Effector CD4-positive, alpha-beta T cell (primary cell): ENCODE results near the gene CCDC92.

Experiments
- DNase-seq: peaks from one replicate; pipeline ENCODE4 v3.0.0-alpha.2; 2020

CCDC92 gene

DNA sequence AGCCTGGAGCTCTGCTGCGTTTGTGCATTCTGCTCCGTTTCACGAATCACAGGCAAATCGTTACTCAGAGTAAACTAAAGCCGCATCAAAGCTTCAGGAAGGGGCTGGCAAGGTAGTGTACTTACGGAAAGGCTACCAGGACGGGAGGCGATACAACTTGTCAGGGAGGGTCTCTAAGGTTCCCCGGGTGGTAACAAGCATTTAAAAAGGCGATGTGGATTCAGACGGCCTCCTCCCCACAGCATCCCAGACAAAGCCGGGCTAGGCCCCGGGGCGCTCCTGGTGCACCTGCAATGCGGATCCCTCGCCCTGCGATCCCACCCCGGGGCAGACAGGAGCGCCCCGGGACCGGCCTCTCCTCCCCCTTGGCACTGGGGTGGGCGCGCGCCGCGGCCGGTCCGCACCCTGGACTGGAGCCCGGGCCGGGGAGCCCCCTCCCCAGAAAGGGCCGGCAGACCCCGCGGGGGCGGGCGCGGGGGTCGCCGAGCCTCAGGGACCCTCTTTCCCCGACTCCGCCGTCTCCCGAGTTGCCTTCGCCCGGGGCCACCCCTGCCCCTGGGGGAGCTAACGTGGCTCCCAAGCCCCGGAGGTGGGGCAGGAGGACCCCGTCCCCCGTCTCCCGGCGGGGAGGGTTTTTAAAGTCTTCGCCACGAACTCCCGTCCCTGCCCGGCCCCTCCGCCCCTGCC, 718 bp downstream of the CCDC92 start:
- DNase-seq: peak; percentile 21

DNA sequence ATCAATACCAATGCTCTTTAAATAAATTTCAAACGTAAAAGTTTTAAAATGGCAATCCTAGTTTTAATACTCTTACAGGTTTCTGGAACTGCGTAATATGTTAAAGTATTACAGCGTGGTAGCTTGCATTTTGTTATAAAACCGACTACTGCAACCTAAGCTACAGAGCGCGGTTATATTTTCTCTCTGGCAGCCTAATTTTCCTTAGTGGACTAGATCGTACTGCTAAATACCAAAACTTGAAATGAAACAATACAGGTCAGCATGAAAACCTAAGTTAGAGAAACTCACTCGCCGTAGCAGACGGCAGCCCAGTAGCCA, 1.2 kb downstream of the CCDC92 start:
- DNase-seq: no peak

DNA sequence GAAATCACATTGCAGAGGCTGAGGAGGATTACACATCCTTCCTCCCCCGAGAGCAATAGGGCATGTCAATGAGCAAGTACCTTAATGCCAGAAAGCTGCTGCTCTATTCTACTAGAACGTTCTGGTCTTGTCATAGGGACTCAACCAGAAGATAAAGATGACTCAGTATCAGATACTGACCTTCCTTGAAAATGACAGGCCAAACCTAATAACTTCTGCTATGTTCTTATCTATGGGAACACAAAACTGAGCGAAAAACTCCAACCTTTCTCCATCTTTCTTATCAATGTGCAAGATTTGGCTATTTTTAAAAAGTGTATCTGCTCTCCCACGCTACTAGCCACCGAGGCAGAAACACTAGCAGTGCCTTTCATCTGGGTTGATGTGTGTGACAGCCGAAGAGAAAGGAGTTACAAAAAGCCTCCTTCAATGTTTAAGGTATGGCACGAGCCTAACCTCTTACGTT, 5.5 kb downstream of the CCDC92 start:
- no peak for DNase-seq

DNA sequence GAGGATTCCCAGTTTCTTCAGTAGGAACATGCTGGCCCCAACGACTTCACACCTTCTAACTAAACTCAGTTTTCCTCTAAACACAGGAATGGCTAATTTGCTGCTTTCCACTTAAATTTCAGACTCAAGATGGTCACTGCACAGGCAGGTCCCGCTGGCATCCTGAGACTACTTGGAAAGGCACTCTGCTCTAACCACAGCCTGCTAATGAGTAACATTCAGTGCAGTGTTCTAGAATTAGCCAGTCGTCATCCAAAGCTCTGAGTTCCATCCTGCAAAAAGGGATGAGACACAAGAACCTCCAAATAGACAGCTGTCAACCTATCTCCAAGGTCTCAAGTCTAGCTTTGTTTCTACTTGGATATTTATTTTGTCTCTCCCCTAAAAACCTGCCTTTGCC, 6.0 kb downstream of the CCDC92 start:
- no peak for DNase-seq

DNA sequence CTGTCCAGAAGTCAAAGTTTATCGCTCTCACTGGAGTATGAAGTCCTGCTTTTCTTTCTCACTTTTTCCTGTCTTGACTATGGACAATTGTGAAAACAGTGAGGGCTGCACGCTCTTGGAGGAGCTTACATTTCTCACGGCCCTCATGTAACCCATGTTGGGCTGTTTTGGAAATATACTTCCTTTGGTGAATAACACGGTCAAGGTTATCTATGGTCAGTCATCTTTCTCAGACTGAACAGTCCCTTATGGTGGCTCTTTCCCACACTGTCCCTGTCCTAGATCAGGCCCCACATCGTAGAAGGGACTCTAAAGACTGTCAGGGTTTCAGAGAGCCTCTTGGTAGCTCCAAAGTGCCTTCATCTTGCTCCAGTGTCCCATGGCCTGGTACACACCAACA, 7.2 kb downstream of the CCDC92 start:
- DNase-seq: no peak

DNA sequence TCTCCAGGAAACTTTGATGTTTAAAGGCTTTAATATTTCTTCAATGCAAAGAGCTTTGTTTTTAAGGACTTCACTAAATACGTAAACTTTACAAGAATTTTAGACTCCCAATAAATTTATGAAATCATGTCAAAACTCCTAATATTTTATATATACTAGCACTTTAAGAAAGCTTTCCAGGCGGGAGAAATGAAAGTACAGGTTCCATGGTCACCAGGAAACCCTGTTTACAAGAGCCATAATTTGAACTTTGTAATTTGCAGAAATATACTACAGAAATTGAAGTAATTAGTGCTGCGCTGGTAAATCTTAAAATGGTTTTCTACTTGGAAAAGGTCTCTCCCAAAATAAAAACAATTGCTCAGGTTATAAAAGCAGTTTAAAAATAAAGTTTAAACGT, 8.8 kb downstream of the CCDC92 start:
- no peak for DNase-seq

DNA sequence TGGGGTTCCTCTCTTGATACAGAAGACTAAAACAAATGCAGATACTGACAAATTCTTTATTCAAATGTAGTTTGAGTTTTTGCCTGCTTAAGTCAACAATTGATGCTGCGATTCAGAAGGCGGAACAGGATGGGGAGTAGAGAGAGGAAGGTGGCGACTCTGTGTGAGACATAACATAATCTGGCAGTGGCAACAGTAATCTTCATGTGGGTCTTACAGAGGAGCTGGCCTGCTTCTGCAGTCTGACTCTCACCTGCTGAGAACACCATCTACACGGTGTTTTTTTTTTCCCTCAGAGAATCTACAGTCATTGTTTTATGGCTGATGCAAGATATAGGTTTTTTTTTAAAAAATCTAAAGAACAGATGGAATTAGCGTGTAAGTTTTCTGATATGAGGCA, 10.1 kb downstream of the CCDC92 start:
- no peak for DNase-seq

DNA sequence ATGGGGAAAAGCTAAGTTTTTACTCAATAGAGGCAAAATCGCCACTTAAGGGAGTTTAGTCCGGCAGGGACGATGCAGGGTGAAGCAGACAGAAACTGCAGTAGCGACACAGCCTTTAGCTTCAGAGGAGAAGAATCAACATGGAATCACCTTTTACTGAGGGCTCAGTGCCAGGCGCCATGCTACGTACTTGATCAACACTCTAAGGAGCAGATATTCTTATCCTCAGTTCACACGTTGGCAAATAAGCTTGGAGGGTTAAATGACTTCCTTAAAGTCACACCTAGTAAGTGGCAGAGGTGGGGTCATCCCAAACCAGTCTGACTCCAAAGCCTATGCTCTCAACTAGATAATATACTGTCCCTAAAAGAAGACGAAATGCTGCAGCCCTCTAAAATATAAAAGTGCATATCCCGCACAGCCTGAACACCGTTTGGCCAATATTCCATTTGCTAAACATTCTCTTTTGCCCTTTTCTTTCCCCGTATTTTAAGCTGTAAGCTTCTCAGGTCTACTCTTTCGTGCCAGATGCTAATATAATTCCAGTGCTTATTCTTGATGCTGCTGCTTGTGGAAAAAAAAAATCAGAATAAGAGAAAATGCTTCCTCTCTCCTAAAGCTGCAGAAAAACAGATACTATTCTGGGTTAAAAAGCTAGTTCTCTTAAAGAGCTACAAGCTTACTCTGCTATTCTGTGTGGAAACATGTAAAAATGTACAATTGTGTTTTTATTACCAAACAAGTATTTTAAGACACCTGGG, 10.9 kb downstream of the CCDC92 start:
- DNase-seq: no peak

DNA sequence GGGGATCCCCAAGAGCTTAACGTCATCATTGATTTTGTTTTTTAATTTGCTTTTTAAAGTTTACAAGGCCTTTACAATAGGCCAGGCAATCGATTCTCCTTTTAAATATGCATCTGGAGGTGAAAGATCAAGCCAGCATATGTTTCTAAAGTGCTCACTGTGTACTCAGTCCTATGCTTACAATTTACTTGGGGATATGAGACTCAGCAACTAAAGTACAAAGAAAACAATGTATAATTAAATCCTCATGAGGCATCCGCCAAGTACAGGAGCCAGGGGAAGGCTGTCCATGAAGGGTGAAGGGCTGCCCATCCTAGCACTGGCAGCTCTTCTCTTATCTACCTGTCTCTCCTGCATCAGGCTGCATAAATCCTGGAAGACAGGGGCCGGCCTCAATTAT, 11.8 kb downstream of the CCDC92 start:
- no peak for DNase-seq

DNA sequence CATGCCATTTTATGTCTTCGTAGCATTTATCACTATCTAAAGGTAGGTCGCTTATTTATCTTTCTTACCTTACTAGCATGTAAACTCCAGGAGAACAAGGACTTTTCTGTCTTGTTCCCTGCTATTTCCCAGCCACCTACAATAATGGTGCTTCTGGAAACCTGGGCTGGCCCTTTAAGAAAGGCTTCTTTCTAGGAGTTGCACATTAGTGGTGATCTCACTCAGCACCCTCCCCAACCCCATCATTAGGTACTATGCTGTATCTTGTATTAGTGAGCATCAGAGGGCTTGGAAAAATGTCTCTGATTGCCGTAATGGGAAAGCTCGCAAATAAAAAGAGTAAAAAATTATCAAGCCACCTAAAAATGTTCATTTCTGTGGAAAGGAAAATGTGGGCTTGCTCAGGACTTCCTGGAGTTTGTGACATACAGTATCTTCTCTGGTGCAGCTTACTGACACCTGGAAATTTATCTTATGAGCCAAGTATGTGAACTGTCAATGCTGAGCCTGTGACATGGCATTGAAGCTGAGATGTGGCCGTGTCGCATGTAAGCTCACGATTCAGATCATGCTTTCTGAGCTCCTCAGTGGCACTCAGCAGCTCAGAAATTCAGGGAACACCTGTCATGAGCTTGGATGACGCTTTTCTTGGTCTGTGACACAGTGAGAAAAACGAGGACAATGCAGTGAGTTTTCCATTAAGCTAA, 12.4 kb downstream of the CCDC92 start:
- no peak for DNase-seq

DNA sequence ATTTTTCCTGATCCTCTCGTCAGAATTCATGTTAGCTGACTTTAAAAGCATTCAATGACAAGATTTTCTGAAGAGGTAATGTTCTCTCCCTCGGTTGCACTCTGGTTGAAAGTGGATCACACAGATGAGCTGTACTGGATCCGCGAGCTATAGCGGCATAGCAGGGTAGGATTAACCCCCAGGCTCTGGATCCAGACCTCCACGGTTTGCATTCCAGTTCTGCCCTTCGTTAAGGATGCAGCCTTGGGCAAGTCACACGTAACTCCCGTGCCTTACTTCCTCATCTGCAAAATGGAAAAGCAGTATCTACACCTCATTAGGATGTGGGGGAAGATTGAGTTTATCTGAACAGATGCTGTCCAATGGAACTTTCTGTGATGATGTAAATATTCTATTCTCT, 13.8 kb downstream of the CCDC92 start:
- no peak for DNase-seq

DNA sequence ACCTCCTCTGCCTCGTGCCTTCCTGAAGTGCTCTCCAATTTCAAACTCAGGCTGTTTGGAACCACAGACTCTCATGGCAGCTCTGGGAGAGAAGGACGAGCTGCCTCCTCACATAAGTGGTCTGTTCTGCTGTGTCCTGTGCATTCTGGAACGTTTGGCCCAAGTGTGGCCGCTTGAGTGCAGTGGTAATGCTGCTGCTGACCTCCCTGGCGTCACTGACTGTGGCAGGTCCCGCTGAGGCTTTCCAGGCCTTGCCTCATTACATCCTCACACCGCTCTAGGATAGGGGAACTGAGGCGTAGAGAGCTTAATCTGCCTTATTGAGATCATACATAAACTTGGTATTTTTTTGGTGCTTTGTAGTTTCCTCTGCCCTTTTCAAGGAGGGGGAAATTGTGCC, 14.2 kb downstream of the CCDC92 start:
- DNase-seq: no peak

DNA sequence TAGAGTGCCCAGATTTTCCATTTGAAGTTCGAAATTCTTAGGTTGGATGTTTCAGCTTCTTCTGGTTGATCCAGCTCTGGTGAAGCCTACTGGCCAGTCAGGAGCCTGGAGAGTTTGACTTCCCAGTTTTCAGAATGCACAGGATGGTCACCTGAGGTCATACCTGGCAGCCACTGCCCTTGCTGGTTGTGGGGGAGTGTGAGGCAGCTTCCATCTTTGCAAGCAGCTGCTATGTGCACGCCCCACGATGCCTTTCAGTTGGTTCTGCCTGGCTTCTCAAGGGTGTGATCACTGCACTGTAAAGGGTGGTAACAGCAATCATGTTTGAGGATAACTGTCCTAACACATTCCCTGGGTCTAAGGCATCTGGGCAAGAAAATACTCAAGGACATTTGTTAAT, 15.4 kb downstream of the CCDC92 start:
- DNase-seq: no peak

DNA sequence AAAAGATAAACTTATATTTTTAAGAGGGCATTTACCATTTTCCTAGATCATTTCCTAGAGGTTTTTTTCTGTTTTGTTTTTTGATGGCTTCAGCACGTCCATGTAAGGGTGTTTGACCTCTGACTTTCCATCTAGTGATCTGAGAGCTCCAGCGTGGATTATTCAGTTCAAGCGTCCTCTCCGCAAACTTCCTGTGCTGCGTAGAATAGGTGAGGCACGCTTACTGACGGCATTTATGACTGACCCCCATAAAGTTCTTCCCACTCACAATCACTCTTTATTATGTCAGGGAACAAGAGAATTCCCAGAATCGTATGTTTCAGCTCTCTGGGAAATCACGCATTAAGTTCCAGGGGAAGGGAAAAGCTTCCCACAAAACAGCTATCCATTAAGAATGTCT, 16.4 kb downstream of the CCDC92 start:
- DNase-seq: no peak

DNA sequence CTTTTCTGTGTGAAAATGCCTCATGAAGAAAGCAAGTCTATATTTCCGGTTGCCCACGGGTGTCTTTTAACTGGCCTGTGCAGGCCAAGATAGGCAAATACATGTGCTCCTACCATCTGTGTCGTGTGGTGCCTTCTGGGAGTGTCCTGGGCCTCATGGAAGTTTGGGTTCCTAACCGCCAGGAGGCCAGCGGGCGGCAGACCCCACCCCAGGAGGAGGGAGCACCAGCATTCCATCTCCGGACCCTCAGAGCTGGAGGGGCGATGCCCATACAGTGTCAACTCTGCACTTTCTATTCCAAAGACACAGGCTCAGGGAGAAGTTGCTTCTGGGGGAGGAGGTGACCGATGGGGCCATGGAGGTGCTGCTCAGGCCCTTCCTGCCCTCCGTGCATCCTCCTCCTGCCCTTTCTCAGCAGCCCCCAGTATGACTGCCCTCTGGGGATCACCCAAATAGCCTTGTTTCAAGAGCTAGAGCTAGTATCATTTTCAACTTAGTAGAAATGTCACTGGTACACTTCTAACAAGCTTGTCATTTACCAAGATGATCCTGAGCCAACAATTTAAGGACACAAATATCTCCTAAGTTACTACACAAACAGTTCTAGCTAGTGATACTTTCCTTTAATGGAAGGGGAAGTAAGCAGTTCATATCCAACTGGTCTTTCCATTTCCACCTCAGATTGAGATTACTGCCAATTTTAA, 17.8 kb downstream of the CCDC92 start:
- DNase-seq: no peak

DNA sequence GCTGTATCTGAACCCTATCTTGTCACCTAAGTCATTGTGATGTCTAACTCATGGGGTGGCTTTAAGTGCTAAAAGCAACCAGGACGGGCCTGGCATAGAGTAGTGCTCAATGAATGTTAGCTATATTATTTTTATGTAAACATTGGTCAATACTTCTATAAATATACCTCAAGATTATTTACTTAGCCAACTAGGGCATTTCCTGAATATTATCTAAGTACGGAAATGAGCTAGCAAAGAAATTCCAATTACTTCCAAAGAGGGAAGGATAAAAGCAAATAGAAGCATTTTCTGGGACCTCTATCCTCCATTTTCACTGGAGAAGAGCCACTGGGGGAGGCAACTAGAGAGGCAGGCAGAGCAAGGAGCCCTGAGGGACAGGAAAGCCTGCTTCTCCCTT, 20.6 kb downstream of the CCDC92 start:
- no peak for DNase-seq

DNA sequence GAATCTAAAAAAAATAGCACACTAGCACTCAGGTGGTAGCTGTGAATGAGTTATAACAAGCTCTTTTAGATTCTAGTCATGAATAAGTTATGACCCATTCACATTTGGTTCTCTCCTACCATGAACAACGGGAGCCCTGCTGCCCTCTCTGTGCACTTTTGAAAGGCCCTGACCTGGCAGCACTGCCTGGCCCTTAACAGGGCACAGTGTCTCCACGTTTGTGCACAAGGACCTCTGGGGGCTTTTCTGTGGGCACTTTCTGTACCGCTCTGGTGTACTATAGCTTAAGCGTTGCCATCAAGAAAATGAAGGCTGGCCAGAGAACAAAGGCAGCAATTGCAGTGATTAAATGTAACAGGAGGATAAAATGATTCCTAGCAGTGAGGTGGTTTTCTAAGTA, 21.2 kb downstream of the CCDC92 start:
- DNase-seq: no peak

DNA sequence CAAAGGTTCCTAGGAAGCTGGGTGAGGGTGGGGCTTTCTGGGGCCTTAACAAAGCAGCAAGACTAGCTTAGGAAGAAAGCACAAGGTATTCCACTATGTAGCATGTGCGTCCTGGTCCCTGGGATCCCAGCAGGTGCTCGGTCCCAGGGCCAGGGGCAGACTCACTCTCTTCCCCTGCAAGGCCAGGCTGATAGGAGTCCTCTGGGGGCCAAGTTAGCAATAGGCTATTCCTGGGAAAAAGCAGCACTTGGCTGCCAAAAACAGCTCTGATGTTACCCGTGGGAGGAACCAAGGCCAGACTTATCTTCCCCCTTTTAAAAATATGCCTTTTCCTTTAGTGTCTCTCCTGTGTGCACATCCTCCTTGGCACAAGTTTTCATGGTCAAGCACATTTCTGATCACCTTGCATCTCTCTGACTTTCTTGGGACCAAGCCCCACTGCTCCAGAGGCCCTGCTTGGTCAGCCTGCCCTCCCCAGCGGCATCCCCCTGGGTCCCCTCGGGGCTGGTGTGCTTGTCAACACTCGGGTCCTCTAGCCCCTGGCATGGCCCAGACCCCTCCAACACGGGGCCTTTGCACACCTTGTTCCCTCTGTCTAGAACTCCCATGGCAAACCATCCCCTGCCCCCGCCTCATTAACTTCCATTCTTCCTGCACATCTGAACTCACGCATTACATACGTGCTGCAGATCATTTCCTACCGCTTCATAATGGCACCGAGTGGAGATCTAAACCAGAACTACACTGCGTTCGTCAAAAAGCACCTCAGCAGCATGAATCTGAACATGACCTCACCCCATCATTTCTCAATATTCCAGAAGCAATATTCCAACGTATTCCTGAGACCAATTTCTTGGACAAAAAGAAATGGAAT, 21.9 kb downstream of the CCDC92 start:
- no peak for DNase-seq

DNA sequence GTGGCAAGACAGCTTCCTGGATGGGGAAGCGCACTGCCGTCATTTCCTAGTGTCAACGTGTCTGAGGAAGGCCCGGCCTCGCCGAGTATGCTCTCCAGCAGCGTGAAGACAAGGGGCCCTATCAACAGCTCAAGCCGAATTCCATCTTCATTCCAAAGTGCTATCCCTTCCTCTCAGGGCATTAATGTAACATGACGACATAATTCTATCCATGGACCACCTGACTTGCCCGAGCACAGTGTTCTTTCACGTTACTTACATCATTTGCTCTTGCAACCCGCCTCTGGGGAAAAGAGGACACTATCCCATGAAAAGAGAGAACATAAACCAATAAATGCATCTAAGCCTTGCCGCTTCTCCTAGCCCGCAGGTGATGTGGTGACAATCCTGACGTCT, 22.9 kb downstream of the CCDC92 start:
- no peak for DNase-seq

DNA sequence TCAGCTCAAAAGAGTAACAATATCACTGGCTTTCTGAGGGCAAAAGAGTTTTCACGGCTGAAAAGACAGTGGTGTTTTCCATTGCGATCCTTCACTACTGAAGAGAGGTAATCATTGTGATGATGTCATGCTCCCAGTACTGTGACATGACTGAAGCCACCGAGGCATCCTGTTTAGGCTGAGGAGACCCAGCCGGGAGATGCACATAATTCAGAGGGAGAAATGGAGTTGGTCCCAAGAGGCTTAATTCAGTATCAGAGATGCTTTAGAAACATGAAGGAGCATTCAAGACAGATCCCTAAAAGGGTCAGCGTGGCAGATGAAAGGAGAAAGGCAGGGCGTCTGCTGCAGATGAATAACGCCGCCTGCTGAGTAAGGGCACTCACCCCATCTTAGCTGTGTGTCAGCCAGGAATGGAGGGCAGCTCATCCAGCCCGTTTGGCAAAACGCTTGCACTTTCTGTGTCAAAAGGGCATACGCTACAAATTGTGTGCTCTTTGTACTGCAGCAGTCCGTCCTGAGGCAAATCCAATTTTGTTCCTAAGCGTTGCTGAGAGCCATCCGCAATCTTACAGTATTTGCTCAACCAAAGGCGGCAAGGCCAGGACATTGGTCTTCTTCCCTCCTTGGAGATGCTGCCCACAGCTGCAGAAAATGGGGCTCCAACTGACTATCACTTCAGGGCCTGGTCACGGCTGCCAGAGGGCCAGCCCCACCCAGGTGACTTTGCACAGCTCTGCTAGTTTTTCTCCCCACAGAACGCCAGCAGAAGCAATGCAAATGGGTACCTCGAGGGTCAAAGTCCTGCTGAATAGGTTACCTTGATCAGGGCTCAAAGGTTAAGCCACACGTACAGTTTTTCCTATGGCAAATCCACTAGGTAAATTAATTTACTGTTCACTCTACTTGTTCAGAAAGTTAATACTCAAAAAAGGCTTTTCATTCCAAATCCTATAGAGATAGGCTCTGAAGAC, 23.5 kb downstream of the CCDC92 start:
- DNase-seq: no peak

DNA sequence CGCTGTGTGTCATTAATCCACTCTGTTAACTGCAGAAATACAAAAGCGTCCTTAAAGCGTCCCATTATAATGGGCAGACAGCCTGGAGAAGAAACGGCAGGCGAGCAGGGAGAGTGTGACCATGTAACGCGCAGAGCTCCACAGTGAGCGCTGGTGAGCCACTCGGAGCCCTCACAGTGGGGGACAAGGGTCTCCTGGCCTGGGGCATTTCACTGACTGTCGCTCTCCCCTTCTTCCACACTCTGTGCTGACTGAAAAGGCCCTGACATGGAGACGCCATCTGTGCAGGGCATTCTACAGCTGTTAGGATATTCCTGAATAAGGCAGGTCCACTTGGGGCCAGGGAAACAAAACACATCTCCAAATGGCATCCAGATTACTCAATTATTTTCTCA, 24.2 kb downstream of the CCDC92 start:
- no peak for DNase-seq
